HG03354 (cell line): ENCODE measurements around the gene RYR2.

Experiments
- ATAC-seq: cut with Tn5 transposase; IDR thresholded peaks from one replicate; pipeline ENCODE4 v1.9.1; 2021; ENCODE audit warnings: mild to moderate bottlenecking; ENCODE audit not compliant: unreplicated experiment, poor library complexity, severe bottlenecking

Gene RYR2

DNA sequence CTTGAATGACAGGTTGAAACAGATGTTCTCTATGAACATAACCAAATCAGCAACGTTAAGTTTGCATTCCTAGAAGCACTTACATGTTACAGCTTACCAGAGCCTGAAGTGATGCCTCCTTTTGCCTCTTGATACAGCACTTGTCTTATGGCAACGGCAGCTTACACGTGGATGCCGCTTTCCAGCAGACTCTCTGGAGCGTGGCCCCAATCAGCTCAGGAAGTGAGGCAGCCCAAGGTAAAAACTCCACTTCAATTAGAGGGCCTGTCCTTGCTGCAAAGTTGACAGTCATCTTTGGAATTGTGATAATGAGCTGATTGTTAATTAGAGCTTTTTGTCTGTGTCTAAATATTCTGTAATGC is 345.1 kb downstream of the RYR2 start:
- ATAC-seq: no peak

GRCh38 chr1:237390823-237391222 is 348.8 kb downstream of the RYR2 start:
- ATAC-seq: no peak

DNA sequence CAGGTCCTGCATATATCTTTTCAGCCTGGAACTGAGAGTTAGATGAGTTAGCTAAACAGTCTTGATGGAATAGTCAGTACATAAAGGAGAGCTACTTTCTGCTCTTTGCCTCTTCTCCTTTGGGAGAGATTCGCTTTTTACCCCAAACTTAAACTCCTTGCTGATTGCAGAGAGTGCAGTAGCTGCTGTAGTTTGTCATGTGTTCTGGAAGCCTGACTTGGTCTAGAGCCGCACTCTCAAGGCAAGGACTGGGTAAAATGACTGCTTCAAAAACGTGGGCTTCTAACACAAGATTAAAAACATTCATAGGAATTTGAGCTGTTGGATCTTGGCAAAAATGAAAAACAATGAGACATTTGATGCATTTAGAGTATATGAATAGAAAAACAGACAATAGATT is 351.6 kb downstream of the RYR2 start:
- ATAC-seq: no peak

GRCh38 chr1:237394281-237394680 is 352.3 kb downstream of the RYR2 start:
- ATAC-seq: no peak

- ATAC-seq: no peak
These were observed 354.4 kb downstream of the RYR2 start for GRCh38 chr1:237396426-237396825.

DNA sequence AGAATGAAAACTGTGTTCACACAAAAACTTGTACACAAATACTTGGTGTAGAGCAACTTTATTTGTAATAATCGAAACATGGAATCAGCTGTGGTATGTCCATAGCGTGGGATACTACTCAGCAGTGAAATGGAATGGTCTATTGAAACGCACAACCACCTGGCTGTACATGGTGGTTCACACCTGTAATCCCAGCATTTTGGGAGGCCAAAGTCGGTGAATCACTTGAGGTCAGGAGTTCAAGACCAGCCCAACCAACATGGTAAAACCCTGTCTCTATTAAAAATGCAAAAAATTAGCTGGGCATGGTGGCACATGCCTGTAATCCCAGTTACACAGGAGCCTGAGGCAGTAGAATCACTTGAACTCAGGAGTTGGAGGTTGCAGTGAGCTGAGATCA is 356.8 kb downstream of the RYR2 start:
- ATAC-seq: no peak

DNA sequence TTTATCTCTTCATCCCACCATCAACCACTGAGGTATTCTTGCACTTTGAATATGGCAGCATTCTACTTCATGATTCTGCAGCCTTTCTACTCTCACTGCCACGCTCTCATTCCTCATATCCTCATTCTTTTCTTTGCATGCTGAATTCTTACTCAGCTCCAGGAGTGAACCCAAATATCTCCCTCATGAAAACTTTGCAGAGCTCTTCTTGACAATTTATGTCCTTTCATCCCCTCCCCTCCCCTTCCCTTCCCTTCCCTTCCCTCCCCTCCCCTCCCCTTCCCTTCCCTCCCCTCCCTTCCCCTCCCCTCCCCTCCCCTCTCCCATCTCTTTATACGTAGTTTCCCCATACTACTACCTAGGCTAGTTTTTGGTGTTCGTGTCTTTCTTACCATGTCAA is 363.9 kb downstream of the RYR2 start:
- no peak for ATAC-seq

GRCh38 chr1:237411621-237412020 is 369.6 kb downstream of the RYR2 start:
- peak; percentile 65 for ATAC-seq

- ATAC-seq: no peak
These were observed 375.1 kb downstream of the RYR2 start for GRCh38 chr1:237416924-237417655.

GRCh38 chr1:237428809-237429208 is 386.8 kb downstream of the RYR2 start:
- ATAC-seq: no peak

- no peak for ATAC-seq
These were observed 387.3 kb downstream of the RYR2 start for GRCh38 chr1:237429252-237429651.

DNA sequence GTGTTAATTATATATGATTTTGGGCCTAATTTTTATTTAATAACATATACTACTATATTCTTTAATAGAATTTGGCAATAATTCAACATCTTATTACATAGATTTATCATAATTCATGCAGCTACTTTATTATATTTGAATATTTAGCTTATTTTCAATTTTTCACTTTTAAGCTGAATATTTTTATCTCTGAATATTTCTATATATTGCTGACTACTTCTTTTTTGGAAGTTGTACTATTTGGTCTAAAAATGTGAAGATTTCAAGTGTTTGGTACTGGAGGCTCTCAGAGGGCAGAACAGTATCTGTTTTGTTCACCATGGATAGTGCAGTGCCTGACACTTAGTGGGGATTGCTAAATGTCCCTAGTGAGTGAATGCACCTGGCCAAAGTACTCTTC is 389.5 kb downstream of the RYR2 start:
- no peak for ATAC-seq

- ATAC-seq: no peak
These were observed 398.4 kb downstream of the RYR2 start for GRCh38 chr1:237440346-237440745.

- ATAC-seq: no peak
These were observed 402.3 kb downstream of the RYR2 start for GRCh38 chr1:237444120-237444790.

GRCh38 chr1:237448042-237448441 is 406.1 kb downstream of the RYR2 start:
- no peak for ATAC-seq

DNA sequence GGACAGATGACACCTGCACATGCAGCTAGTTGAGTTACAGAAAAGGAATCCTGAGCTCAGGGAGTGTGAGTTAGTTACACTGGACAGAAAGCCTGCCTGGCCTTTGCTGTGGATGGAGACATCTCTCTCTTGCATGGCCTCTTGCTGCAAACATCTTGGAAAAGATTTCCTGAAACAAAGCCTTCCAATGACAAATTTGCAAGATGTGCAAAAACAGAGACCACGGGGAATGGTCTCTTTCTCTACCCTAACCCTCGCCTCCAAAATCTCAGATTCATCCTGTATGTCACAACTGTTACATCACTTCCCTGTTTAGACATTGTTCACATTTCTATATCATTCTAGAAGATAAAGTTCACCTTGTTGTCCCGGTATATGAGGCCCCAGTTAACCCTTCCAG is 415.6 kb downstream of the RYR2 start:
- ATAC-seq: no peak

DNA sequence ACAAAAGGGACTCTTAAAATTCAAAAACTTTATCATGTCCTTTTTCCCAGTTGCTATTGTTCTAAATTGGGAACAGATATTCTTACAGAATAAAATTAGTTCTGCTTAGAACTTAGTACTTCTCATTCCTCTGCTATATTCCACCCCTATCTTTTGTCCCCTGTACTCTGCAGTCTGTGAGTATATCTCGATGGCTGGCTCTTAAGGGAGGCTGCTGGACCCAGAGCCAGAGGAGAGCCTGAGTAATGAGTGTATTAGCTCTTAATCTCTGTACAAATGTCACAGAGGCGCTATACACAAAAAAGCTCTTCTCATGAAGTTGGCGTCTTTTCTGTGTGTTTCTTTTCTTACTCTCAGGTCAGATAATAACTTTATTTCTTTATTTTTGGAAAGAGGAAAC is 425.3 kb downstream of the RYR2 start:
- no peak for ATAC-seq

- ATAC-seq: no peak
These were observed 428.8 kb downstream of the RYR2 start for GRCh38 chr1:237470712-237471338.

DNA sequence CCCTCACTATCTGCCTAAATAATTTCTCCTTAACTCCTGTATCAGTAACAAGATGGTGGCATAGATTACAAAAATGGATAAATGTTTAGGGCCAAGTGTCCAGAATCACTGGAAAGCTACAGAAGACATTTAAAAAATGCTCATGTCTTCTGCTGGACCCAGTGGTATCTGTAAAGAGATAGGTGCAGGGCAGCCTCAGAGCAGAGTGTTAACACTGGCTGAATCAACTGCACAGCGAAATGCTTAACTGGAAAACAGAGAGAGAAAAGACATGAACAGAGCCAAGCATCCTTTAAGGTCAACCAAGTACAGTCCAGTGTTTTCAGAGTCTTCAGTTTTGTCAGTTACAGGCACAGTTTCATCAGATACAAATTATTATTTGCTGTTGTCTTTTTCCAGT is 429.4 kb downstream of the RYR2 start:
- no peak for ATAC-seq

DNA sequence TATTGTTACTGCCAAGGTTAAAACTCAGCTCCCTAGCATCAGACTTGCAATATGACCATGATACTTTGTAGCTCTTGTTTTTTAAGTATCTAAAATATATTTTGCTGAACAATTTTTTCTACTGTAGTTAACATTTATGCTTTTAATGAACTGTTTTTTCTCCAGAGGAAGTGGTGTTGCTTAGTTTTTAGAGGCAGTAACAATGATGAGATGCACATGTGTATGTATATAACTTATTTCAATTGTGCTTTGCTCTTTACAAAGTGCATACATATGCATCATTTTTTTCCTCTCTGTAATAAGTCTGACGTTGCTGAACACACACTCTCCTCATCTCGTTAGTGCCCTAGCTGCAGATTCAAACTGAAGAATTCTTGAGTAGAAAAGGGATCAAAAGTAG is 430.0 kb downstream of the RYR2 start:
- ATAC-seq: no peak

DNA sequence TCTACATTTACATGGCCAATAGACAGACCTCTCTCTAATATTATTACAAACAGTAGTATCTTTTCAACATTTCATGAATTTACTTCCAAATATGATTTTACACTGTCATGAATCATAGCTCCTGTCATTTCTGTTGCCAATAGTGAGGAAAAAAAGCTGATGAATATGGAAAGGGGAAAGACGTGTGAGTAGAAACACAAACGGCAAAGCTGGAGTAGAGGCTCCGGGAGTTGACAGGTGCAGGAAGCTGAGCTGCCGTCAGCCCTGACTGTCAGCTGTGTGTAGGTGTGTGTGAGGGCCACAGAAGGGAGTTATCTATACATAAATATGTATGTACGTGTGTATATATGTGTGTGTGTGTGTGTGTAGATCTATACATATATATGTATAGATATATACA is 431.9 kb downstream of the RYR2 start:
- ATAC-seq: no peak
